ENCODE data around the gene GALNTL6.

- TF ChIP-seq EZH2 (IDR thresholded peaks at IDR 0.05; ENCODE audit: insufficient read depth, poor library complexity, severe bottlenecking) (no peak), EZH2phosphoT487 (IDR thresholded peaks at IDR 0.05; ENCODE audit: insufficient read depth, low read depth) (no peak)
Measured at GRCh38 chr4:172734555-172734954, 921.4 kb downstream of the GALNTL6 start.
